ENCODE measurements around the gene PSMD13.
A peak's percentile ranks its signal among the peaks of the same experiment; 100 is the strongest.
"Not testable (repeated sequence)": the region's sequence is repeated elsewhere in the genome, so short reads cannot be mapped to it uniquely, and the experiment has no call there.

PSMD13 gene

GRCh38 chr11:220641-221215 lies 16.0 kb upstream of the PSMD13 start:
- DNase-seq = peak; percentile 92

DNA sequence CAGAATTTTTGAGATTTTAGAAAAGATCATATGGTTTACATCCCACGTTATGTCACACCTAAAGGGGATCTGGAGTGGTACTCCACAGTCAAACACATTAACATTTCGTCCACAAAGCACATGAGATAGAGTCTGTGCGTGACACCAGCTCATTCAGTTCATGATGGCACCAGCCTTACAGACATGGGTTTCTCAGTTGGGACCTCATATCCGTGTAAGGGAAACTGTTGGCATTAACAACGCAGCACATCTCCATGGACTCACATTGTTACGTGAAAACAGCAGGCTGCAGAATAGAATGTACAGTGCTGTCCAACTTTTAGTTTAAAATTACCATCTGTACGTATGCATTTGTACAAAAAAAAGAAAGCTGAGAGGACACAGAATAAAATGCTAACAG lies 15.2 kb upstream of the PSMD13 start:
- DNase-seq = no peak

DNA sequence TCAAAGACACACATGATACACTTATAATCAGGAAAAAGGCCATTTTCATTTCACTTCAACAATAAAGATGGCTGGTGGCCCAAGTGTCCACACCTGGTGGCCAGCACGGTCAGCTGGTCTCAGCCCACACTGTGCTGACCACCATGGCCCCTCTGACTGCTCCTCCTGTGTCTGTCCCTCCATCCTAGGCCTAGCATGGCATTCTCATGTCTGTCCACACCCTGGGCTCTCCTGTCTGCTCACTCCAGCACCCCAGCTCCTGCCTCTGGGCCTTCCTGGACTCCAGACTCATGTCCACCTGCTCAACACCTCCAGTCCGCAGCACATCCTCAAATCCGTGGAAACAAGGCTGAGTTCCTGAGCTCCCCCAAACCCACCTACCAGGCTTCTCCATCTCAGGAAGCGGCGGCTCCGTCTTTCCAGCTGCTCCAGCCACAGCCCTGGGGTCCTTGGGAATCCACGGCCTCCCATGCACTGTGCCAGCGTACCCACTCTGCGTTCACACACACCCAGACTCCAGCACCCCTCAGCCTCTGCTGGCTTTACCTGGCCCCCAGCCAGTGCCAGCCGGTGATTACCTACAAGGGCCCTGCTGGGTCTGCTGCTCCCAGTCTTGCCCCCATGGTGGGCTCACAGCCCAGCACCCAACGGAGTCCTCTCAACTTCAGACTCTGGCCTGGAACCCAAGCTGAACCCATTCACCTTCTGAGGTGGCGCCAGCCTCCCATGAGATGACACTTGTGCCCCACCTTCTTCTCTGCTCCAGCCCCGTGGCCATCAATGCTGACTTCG lies 14.6 kb upstream of the PSMD13 start:
- no peak for DNase-seq

DNA sequence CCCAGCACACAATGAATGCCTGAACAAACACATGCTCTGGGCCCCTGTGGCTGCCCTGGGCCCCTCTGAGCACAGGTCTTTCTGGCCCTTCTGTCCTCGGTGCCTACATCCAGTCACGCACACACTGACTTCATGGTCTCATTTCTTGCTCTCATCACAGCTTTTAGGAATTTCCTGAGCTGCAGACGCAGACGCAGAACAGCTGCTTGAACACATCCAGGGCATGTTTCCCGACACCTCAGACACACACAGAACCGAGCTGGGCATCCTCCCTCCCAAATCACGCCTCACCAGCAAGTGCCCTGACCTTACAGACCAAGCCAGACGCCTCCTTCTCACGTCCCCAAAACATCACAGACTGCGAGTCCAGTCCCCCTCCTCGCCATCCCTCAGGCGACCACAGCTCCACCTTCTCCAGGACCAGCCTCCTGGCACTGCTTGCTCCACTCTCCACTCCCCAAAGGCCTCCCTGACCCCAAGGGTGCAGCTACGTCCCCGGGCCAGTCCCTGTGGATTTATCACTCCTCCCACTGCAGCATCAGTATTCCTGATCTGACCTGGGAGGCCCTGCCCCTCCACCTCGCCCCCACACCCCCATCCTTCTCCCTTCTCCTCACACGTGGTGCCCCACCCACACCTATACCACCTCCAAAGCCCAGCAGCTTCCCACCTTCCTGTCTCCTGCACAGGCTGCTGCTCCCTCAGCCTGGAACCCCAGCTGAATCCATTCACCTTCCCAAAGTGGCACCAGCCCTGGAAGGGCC lies 13.6 kb upstream of the PSMD13 start:
- no peak for DNase-seq

DNA sequence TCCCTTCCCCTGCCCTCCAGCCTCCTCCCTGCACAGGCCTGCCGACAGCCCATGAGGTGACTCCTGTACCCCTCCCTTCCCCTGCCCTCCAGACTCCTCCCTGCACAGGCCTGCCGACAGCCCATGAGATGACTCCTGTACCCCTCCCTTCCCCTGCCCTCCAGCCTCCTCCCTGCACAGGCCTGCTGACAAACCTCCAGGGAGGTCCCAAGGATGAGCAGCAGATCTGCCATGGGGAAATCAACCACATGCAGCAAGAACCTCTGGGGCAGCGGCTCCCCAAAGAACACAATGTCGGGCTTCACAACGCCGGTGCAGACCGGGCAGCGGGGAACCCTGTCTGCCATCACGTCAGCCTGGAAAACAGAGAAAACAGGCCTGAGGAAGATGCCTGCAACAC lies 12.9 kb upstream of the PSMD13 start:
- no peak for DNase-seq

GRCh38 chr11:224424-224823 lies 12.4 kb upstream of the PSMD13 start:
- DNase-seq = no peak

DNA sequence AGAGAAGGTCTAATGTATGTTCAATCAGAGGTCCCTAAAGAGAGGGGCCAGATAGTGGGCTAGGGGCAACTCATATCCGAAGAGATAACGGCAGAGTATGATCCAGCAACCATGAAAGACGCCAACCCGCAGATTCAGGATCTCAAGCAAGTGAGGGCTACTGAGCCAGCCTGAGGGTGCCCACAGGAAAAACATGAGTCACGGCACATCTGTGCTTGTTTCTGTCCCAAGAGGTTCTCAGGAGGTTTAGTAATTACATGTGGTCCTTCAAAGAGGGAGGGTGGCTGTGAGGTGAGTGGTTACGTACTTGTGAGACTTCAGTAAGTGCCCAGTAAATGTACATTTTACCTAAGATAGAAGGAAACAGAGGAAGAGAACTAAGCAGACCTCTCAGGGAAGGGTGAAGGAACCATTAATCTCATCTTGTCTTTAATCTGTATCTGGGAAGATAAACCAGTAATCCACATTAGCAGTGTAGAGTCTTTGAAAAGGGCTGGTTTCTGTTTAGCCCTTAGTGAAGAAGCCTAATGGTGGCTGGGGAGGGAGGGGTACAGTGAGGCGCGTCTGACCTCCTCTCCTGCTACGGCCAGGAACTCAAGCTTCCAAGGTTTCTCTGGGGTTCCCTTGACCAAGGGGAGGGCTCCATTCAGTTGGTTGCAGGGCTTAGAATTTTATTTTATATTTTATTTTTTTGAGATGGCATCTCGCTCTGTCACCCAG lies 10.9 kb upstream of the PSMD13 start:
- no peak for DNase-seq

DNA sequence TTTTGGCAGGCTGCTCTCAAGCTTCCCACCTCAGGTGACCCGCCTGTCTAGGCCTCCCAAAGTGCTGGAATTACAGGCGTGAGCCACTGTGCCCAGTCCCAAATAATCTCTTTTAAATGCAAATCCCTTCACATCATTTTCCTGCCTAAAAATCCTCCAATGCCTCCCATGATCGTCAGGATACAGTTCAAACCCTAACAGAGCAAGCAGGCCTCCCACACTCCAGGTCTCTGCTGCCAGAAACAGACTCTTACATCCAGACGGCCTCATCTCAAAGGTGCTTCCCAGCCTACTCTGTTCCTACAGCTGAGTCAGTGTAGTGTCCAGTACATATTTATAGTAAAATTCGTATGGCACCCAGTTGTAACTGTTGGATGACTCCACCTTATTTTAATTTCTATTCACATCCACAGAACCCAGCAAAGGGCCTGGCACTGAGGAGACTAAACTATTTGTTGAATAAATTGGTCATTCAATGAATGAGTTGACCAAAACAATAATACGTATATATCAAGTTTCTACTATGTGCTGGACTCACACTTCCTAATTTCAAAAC lies 8.9 kb upstream of the PSMD13 start:
- DNase-seq = no peak

GRCh38 chr11:230431-230830 lies 6.3 kb upstream of the PSMD13 start:
- DNase-seq = no peak

GRCh38 chr11:232783-233565 lies 3.8 kb upstream of the PSMD13 start:
- no peak for DNase-seq

DNA sequence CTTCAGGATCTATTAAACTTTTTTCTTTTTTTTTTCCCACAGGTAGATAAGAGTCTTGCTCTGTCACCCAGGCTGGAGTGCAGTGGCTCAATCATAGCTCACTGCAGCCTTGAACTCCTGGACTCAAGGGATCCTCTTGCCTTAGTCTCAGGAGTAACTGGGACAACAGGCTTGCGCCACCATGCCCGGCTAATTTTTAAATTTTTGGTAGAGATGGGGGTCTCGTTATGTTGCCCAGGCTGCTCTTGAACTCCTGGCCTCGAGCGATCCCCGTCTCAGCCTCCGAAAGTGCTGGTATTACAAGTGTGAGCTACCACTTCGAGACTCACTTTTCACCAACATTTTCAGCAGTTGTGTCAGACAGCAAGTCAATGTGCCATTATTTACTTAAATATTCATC lies 1.6 kb upstream of the PSMD13 start:
- no peak for DNase-seq

GRCh38 chr11:235609-235996 lies 1.2 kb upstream of the PSMD13 start:
- DNase-seq = no peak

DNA sequence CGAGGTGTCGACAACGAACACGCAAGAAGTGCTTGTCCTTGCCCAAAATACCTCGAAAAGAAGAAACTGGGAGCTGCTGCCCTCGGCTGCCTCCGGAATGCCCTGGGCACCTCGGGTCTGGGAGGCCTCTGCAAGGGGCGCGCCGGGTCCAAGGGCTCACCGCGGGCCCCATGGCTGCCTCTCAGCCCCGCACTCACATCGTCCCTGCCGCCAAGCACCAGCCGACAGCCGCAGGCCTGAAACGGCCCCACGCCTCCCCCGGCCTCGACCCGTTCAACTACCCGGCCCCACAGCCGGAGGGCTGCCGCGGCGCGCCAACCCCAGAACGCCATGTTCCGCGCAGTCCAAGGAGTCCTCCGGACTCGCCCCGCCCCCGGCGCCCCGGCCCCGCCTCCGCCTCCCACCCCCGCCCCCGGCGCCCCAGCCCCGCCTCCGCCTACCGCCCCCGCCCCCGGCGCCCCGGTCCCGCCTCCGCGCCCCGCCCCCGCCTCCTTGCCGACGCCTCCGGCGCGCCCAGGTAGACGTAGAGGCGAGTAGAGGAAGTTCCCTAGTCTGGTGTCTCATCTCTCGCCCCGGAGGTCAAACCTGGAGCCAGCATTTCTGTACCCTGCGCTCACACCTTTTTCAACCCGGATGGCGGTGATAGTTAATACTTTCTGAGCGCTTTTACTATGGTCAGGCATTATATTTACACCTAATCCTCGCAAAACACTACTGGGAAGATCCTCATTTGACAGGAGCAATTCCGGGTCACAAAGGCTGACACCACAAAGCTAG lies 591 bp upstream of the PSMD13 start, which contains the start of gene SIRT3:
SIRT3 (minus strand) TSS at position 346 of the 777 bp plus-strand sequence; CDS start at position 332, 14 bp downstream.
- peak; percentile 93 for DNase-seq

- not testable (repeated sequence) for DNase-seq
Observed at GRCh38 chr11:238346-238745, 1.6 kb downstream of the PSMD13 start.

- no peak for DNase-seq
Observed at GRCh38 chr11:240315-240714, 3.5 kb downstream of the PSMD13 start.

GRCh38 chr11:241634-242033 lies 4.9 kb downstream of the PSMD13 start:
- DNase-seq = no peak

GRCh38 chr11:244376-244775 lies 7.6 kb downstream of the PSMD13 start:
- no peak for DNase-seq

DNA sequence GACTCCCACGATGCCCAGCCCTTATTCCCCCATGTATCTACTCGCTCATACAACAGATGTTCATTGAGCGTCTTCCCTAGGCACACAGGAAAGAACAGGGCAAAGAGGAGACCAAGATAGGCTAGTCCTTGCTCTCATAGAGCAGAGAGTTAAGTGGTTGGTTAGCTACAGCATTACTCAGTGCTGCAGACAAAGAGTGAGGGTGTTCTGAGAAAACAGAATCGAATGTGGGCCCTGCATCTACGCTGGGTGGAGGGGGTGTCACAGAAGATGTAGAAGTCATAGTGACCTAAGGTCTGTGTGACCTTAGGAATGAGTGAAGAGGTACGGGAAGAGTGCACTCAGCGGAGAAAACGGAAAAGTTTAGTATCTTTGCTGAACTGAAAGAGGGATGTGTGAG lies 12.3 kb downstream of the PSMD13 start:
- no peak for DNase-seq

GRCh38 chr11:250274-250673 lies 13.5 kb downstream of the PSMD13 start:
- DNase-seq = no peak

GRCh38 chr11:250740-251299 lies 14.0 kb downstream of the PSMD13 start:
- peak; percentile 72 for DNase-seq

GRCh38 chr11:251550-251949 lies 14.8 kb downstream of the PSMD13 start:
- DNase-seq = no peak
